SK-N-SH treated with all-trans-retinoic acid at 6 μM for 48 hours (cell line): ENCODE measurements around the gene PSME1.
A peak's percentile ranks its signal among the peaks of the same experiment; 100 is the strongest.

Source experiments
- ARNTL ChIP-seq: fragments of 450-650 bp; formaldehyde crosslinking; IDR thresholded peaks from 2 replicates; pipeline ENCODE4 v1.5.0; 2020; ENCODE audit warnings: low read depth, mild to moderate bottlenecking, moderate library complexity, borderline replicate concordance
- CREB5 ChIP-seq: fragments of 250-450 bp; sonication (Bioruptor Pico); IDR thresholded peaks from 2 replicates; pipeline ENCODE4 v1.5.1; 2020; ENCODE audit warnings: low read depth, mild to moderate bottlenecking, moderate library complexity
- CSDC2 ChIP-seq: fragments of 250-450 bp; sonication (Bioruptor Pico); IDR thresholded peaks from 2 replicates; pipeline ENCODE4 v1.5.0; 2020; ENCODE audit warnings: mild to moderate bottlenecking, moderate library complexity
- ISL1 ChIP-seq: fragments of 250-450 bp; sonication (Bioruptor Pico); IDR thresholded peaks from 2 replicates; pipeline ENCODE4 v2.1.2; 2022; ENCODE audit warnings: mild to moderate bottlenecking, moderate library complexity
- OSR1 ChIP-seq: fragments of 250-450 bp; sonication (Bioruptor Pico); IDR thresholded peaks from 2 replicates; pipeline ENCODE4 v1.8.0; 2022; ENCODE audit warnings: moderate library complexity, mild to moderate bottlenecking, inconsistent platforms
- PATZ1 ChIP-seq: fragments of 250-450 bp; sonication (Bioruptor Pico); IDR thresholded peaks from 2 replicates; pipeline ENCODE4 v1.8.0; 2020; ENCODE audit warnings: mild to moderate bottlenecking, moderate library complexity, borderline replicate concordance
- RARB ChIP-seq: fragments of 250-450 bp; sonication (Bioruptor Pico); IDR thresholded peaks from 2 replicates; pipeline ENCODE4 v1.8.0; 2021; ENCODE audit warnings: mild to moderate bottlenecking, moderate library complexity
- TCF4 ChIP-seq: fragments of 250-450 bp; sonication (Bioruptor Pico); IDR thresholded peaks from 2 replicates; pipeline ENCODE4 v1.8.0; 2021; ENCODE audit warnings: mild to moderate bottlenecking, moderate library complexity, borderline replicate concordance
- ZFP3 ChIP-seq: fragments of 250-450 bp; sonication (Bioruptor Pico); IDR thresholded peaks from 2 replicates; pipeline ENCODE4 v1.5.0; 2020; ENCODE audit warnings: mild to moderate bottlenecking, moderate library complexity
- ZNF8 ChIP-seq: fragments of 450-650 bp; formaldehyde crosslinking; IDR thresholded peaks from 2 replicates; pipeline ENCODE4 v1.5.0; 2020; ENCODE audit warnings: mild to moderate bottlenecking, moderate library complexity

GRCh38 chr14:24113801-24114531 lies 22.0 kb upstream of the PSME1 start:
- TF ChIP-seq CSDC2 (CRISPR knock-in tag), result no peak
- peak; percentile 13; the same call in 1 of the 2 replicates for TF ChIP-seq PATZ1 (CRISPR knock-in tag)
- no peak for TF ChIP-seq OSR1 (CRISPR knock-in tag)
- TF ChIP-seq ZFP3 (CRISPR knock-in tag), result 0 out of 2 replicates have a peak, but pooled peaks have one; percentile 55
- no peak for TF ChIP-seq CREB5
- TF ChIP-seq ARNTL, result no peak
- no peak for TF ChIP-seq RARB
- TF ChIP-seq TCF4 (CRISPR knock-in tag), result no peak
- no peak for TF ChIP-seq ISL1 (CRISPR knock-in tag)
- no peak for TF ChIP-seq ZNF8
